Measurements from ENCODE around the gene MIB2.
"Not testable (repeated sequence)": the region's sequence is repeated elsewhere in the genome, so short reads cannot be mapped to it uniquely, and the experiment has no call there.

MIB2 gene

DNA sequence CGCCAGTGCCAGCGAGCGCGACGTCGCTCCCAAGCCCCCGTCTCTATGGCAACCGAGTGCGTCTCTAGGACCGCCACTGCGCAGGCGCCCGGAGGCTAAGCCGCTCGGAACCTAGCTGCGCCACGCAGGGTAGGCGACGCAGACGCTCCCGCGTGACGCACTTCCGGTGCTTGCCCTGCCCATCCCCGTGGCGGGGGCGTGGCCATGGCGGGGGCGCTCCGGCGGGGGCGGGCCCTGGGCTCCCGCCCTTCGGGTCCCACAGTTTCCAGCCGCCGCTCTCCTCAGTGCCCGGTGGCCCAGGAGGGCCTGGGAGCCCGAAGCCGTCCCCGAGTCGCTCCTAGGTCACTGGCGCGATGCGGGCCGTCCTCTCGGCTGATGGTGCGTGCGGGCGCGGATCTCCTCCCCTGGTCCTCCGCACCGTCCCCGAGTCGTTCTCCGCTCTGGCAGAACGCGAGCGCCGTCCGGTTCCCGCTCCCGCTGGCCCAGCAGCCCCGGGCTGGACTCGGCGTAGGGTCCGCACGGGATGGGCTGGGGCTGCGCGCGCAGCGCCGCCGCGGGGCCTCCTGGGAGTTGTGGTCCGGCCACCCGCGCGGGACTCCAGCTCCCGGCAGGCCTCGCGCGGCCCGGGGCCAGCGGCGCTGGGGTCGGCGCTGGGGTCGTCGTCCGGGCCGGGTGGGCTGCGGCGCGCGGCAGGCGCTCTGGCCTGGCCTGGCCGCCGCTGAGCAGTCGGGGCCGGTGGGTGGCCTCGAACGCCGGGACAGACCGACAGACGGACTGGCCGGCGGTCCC, at the start of gene MIB2:
TSS of gene MIB2 (plus strand) at position 245 of the 789 bp plus-strand sequence. CDS start 7,953 bp downstream, outside the sequence.
- FAIRE-seq, result no peak

DNA sequence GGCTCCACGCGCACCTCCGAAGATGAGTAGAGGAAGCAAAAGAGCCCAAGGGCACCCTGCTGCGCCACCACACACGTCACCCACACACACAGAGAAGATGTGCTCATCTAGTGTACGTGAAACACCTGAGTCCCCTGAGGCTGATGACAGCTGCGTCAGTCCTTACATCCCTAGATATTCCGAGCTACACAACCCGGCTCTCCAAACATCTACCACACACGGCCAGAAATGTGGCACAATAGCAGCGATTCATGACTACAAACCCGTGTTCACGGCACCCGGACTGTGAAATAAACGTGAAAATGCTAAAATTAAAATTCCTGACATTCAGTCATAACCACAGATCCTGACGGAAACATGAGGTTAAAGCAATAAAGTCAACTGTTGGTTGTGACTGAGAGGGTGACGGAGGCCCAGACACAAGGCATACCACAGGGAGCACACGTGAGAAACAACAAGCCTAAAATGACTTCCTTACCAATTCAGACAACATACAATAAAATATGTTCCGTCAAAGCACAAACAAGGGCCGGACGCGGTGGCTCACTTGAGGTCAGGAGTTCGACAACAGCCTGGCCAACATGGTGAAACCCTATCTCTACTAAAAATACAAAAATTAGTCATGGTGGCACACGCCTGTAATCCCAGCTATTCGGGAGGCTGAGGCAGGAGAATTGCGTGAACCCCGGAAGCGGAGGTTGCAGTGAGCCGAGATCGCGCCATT, 48.0 kb upstream of the MIB2 start:
- no peak for FAIRE-seq

DNA sequence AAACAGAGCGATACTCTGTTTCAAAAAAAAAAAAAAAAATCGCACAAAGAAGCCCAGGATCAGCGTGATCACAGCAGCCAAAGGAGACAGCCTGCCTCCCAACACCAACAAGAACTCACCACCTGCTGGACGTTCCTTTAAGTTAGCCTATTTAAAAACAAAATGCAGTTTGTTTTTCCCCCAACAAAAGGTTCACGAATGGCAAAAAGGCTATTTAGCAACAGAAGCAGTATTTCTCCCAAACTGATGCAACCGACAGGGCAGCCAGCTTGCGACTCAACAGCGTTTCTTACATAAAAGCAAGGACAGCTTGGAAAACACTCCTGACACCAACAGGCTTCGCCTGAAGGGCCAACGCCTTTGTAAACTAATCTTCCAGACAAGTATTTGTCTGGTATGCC, 47.4 kb upstream of the MIB2 start:
- FAIRE-seq, result no peak

DNA sequence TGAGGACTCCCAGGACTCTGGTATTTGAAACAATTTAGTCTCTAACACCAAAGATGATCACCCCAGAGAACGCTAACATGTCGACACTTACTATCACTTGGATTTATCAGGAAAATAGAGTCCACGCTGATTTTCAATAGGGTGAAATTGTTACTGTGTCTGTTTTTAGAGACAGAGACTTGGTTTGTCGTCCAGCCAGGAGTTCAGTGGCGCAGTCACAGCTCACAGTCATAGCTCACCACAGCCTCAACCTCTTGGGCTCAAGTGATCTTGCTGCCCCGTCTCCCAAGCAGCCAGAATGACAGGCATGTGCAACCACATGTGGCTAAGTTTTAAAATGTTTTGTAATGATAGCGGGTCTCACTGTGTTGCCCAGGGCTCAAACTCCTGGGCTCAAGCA, 46.0 kb upstream of the MIB2 start:
- FAIRE-seq, result no peak

DNA sequence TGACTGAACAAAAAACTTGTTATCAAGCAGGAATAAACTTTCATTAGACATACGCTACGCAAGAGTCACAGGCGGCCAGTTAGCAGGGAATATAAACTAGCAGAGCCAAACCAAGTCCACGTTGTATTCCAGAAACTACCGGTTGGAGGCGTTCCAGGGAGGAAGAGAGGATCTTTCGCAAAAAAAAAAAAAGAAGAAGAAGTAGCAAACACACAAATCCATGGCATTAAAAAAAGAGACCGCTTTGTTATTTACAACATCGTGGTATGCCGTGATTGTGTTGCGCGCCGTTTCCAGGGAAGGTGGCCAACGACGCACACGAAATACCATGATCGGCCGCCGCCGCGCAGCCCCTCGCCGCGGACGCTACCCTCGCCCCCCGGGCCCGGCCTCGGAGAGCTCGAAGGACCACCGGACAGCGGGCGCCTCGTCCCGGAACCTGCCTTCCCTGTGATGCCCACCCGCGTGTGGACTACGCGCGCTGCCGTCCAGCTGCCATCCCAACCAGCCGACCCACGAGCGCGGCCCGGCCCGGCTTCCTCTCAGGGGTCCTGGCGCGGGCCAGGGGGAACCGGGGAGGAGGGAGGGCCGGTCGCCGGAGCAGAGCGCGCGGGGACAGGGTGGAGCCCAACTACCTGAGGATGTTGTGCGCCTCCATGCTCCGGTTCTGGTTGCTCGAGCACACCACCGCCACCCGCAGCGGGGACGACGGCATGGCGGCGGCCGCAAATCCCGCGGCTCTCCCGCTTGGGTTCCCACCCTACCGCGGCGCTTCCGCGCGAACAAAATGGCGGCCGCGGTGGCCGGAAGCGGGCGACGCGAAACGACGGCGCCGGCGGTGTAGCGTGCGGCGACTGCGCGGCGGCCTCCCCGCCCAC, 41.2 kb upstream of the MIB2 start:
- no peak for FAIRE-seq

DNA sequence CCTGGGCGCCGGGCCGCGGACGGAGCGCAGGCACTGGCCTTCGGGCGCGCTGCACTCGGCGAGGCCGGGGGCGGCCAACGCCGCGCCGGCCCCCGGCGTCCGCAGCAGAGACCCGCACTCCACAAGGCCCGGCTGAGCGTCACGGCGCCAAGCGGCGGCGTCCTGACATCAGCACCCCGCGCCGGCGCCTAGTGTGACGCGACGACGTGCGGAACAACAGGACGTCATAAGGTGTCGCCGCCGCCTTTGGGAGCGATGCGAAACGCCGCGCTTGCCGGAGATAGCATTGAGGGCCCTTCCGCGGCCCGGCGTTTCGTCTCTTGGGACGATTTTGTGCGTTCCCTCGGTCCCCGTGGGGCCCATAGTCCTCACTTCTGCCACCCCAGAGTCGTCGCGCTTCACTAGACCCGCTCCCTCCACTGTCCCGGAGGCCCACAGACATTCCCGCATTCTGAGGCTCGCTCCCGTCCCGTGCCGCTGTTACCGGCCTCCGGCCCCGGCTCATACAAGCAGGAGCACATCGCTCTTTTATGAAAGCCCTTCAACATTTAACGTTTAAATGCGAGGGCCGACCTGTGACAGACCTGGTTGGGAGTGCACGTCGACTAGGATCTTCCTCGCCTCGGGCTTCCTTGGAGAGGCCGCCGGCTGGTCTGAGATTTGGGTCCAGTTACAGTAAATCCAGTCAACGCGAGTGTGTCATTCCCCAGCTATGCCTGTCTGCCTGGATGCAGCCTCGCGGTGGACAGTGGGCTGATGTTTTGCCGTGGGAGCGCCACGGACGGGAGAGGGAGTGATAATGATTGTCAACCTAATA, 40.4 kb upstream of the MIB2 start, which contains the start of gene SSU72:
TSS of gene SSU72 (minus strand) at position 143 of the 817 bp plus-strand sequence. CDS start 306 bp downstream, outside the sequence.
- FAIRE-seq, result no peak

DNA sequence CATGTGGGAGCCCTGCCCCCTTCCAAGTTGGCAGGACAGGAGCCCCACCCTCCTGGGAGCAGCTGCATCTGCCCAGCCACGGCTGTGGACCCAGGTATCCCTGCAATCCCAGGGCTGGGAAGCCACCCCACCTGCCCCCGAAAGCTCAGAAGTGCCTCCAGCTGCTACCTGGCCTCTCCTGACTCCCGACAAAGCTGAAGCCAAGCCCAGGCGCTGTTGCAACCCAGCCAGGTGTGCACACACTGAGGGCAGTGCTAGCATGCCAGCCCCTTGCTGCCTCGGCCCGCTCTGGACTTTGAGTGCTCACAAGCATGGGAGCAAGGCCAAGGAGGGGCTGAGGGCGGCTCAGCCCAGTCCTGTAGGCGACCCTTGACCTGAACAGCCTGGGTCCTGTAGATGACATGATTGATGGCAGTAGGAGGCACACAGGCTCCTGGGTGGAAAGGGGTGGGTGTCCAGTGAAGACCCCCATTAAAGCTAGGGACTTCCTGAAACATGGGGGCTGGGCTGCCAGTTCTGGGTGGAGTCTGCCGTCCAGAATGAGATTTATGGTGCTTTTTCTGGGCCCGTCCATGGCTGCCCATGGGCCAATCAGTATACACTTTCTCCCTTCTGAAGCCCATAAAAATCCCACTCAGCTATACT, 37.8 kb upstream of the MIB2 start:
- FAIRE-seq, result no peak

DNA sequence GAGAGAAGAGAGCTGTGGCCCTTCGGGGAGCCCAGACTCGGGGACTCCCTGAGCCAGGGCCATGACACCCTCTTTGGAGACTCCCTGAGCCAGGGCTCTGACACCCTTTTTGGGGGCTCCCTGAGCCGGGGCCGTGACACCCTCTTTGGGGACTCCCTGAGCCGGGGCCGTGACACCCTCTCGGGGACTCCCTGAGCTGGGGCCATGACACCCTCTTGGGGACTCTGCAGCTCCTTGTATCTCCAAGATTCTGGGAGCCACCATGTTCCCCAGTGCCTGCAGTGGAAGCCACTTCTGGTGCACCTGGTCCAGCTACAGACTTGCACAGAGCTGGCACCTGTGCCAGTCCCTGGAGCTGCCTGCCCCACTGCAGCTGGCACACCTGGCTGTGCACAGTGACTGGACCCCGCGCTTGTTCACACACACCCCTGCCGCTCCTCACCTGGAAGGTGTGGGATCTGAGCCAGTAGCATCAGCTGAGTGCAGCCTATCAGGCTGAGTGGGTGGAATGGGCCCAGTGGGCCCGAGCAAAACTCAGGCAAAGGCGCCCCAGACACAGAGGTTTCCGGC, 36.8 kb upstream of the MIB2 start:
- FAIRE-seq, result no peak

DNA sequence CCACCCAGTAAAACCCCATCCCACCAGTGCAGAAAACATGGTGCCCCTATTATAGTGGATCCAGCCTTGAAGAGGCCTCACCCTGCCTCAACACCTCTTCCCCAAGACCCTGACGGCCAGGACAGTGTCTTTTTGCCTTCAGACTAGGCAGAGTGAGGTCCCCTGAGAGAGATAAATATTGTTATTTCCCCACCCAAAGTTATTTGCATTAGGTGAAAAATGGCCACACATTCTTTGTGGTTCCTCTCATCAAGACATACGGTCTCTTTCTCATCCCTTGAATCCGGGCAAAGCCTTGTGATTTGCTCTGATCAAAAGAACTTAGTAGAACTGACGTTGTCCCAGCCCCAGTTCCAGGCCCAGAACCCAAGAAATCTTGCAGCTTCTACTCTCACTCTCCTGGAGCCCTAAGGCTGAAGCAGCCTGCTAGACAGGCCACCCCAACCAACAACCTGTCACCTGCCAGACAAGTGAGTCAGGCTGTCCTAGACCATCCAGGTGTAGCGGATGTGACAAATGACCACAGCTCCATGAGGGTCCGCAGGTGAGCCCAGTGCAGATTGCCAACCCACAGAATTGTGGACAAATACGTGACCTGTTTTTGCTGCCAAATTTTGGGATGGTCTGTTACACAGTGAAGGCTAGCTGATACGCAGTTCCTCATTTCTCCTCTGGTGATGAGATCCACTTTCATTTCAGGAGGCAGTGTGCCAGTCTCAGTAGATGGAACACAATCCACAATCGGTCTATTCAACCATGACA, 32.5 kb upstream of the MIB2 start:
- FAIRE-seq, result no peak

DNA sequence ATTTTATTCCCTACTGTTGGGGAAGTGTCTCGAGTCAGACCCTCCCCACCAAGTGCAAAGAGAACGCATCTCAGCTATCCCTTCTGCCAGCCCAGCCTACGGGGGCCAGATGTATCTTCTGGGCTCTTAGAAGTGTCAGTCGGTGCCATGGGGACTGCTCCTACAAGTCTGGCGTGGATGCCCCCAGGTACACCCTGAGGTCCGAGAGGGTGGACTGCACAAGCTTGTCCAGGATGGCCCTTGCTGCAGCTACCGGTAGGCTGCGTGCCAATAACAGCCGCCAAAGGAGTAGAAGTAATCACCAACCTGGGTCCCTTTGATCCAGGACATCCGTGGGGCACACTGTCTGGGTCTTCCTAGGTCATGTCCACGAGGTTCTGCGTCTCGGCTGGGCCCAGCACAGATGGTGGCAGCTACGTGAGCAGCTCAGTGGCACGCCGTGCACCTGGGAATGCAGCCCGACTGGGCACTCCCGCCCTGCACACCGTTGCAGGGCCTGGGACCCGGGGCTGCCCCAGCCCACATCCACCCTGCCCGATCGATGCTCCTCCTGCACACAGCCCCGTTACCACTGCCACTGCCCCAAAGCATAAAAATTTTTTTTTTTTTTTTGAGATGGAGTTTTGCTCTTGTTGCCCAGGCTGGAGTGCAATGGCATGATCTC, 31.8 kb upstream of the MIB2 start:
- no peak for FAIRE-seq

DNA sequence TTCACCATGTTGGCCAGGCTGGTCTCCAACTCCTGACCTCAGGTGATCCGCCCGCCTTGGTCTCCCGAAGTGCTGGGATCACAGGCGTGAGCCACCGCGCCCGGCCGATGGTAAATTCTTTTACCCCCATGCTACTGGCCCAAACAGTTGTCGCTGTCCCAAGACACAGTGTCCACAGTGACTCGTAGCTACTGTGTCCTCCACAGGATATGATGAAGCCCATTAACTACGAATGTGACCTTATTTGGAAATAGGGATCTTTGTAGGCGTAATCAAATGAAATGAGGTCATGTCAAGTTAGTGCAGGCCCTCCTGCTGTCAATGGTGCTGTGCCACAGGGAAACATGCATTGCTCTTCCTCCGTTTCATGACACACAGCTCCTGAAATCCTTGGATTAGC, 23.8 kb upstream of the MIB2 start:
- no peak for FAIRE-seq

DNA sequence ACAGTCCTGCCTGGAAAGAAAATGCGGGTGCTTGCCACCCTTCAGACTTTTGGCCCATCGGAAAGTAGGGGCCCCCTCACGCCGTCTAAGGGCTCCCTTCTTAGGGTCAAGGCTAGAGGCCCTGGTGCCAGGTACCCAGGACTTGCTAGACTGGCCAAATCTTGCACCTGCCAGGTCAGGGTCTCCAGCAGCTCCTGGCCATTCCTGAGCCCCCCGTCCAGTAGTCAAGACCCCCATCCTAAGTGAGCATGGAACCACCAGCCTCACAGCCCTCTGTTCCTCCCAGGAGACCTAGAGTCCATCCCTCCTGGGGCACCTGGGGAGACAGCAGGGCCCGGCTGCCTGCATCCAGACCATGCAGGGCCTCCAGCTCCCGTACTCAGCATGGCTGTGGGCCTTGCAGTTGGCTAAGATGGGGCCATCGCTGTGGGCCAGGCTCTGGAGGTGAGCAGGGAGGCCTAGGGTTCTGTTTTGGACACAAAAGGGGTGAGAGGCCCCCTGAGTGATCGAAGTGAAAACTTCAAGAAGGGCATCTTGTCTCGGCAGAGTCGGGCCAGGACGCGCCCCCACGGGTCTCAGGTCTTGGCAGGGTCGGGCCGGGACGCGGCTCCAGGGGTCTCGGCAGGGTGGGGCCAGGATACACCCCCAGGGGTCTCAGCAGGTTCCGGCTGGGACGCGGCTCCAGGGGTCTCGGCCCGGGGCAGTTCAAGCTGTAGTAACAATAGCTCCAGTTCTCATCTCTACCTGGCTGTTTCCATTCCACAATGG, 21.3 kb upstream of the MIB2 start:
- FAIRE-seq, result no peak

DNA sequence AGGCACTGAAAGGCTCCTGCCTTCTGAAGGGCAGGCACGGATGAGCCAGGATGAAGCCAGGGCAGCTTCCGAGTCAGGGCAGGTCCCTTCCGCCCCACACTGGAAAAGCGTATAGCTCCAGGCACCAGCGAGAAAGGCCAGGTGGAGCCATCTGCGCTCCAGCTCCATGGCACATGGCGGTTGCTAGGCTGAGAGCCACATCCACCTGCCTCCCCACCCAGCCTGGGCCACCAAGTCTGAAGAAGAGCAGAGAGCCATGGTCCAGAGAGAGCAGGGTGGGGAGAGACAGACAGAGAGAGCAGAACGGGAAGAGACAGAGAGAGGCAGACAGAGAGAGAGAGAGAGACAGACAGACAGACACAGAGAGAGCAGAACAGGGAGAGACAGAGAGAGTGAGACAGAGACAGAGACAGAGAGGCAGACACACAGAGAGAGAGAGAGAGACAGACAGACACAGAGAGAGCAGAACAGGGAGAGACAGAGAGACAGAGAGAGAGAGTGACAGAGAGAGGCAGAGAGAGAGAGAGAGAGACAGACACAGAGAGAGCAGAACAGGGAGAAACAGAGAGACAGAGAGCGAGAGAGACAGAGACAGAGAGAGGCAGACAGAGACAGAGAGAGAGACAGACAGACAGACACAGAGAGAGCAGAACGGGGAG, 20.6 kb upstream of the MIB2 start:
- FAIRE-seq, result no peak

DNA sequence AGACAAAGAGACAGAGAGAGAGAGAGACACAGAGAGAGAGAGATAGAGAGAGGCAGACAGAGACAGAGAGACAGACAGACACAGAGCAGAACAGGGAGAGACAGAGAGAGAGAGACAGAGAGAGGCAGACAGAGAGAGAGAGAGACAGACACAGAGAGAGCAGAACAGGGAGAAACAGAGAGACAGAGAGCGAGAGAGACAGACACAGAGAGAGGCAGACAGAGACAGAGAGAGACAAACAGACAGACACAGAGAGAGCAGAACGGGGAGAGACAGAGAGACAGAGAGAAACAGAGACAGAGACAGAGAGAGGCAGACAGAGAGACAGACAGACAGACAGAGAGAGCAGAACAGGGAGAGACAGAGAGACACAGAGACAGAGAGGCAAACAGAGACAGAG, 20.0 kb upstream of the MIB2 start:
- not testable (repeated sequence) for FAIRE-seq

DNA sequence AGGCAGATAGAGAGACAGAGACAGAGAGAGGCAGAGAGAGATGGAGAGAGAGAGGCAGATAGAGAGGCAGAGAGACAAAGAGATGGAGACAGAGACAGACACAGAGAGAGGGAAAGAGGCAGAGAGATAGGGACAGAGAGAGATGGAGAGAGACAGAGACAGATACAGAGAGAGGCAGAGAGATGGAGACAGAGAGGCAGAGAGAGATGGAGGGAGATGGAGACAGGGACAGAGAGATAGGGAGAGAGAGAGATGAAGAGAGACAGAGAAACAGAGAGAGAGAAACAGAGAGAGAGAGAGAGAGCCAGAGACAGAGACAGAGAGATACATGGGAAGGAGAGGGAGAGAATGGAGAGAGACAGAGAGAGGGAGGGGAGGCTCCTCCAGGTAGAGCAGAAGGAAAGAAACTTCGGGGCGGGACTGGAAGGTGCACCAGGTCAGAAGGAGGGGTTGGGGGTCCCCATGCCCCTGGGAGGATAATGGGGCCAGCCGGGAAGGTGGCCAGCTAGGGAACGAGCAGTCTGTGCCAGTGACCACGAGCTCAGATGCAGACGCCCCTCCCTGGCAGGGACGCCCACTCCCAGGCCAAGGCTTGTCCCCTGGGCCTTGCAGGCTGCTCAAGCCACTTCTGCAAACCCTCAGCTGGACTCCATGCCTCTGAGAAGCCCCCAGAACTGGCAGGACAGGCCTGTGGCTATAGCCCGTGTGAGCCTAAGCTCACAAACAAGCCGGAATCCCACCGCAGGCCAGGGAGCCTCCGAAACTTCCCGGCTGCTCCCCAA, 18.6 kb upstream of the MIB2 start:
- no peak for FAIRE-seq

DNA sequence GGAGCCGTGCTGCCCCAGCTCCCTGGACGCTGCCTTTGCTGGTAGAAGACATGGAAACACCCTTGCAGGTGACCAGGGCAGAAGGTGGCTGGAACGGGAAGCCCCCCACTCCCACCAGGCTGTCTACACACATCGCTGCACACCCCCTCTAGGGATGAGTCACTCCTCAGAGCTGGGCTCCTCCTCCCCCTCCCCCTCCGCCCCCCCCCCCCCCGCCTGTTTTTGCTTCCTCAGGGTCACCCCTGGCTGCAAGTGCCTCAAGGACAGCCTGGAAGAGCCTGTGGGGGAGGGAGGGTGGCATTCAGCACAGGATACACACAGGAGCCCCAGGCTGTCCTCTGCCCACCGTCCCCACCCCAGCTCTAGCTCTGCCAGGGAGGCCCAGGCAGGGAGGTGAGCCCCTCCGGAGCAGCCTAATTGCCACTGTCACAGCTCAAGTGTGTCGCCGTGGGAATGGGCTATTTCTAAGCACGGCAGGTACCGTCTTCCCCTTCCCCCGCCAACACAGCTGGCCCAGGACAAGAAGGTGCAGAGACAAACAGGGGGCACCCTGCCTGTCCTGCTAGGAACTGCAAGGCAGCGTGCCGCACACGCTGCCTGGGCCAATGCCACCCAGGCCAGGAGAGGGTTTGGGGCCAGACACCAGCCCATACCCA, 17.9 kb upstream of the MIB2 start:
- no peak for FAIRE-seq

DNA sequence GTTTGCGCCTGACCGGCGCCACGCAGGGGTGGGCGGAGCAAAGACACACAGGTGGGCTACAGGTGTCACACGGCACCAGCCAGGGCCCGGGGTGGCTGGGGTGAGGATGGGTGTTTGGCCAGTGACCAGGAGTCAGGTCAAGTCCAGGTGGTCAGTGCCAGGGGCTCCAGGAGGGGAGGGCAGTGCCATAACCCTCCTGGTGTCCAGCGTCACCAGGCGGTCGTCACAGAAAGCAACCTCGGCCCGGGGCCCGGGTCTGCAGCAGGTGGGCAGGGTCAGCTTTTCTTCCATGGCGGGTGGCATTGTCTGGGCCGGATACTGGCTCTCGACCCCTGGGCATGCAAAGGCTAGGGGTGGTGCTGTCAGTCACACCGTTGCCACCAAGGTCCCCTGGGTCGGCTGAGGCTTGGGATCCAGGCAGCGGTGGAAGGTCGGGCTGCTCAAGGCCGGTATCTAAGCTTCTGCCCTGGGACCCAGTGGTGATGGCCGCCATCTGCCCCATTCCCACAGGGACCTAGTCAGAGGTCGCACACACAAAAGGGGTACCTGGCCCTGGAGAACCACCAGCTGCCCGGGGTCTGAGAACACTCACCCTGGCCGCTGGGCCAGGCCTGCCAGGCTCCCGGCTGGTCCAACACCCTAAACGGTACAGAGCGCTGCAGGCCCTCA, 17.1 kb upstream of the MIB2 start:
- FAIRE-seq, result no peak

Measured in colon (tissue), 2 donors.